IMR-90 (cell line): ENCODE results near the gene FNDC3B. TPM values are rescaled to one million over a fixed set of nuclear protein-coding genes. Genes with fewer than 3 reads are reported as not detected.

ENCODE experiments used
- ATAC-seq: fragments of 200-7000 bp; cut with Tn5 transposase; 2 replicates; pipeline ENCODE4 v1.9.1; 2020; ENCODE audit warnings: low read depth, mild to moderate bottlenecking, moderate library complexity
- BruUV-seq: library from RNA; stranded (reverse); fragments of 400-500 nt; replicated peaks from 2 replicates; lab custom pipeline; 2021; lab: Mats Ljungman, UMichigan
- CTCF ChIA-PET: fragments of 300-600 bp; formaldehyde crosslinking; extraction: SDS; loops from one replicate; lab custom pipeline; 2021; ENCODE audit warnings: antibody characterized with exemption; lab: Yijun Ruan, JAX
- POLR2A ChIA-PET: fragments of 300-600 bp; sonication (Branson Sonifier 250); formaldehyde crosslinking; loops from one replicate; lab custom pipeline; 2022; ENCODE audit warnings: antibody characterized with exemption; ENCODE audit not compliant: unreplicated experiment; lab: Charles Lee
- DNase-seq: peaks from one replicate; pipeline ENCODE4 v3.0.0; 2013
- H2AFZ ChIP-seq: replicated peaks from 2 replicates; pipeline ENCODE3; 2013; ENCODE audit warnings: low read length, mild to moderate bottlenecking; ENCODE audit not compliant: poor library complexity
- H2AK5ac ChIP-seq: 2 replicates; pipeline ENCODE4 v1.6.1; 2013; ENCODE audit warnings: low read depth, low read length, inconsistent platforms
- H2AK9ac ChIP-seq: replicated peaks from 2 replicates; pipeline ENCODE3; 2013; ENCODE audit warnings: mild to moderate bottlenecking, low read depth, low read length, moderate library complexity; ENCODE audit not compliant: poor library complexity
- H2BK120ac ChIP-seq: 2 replicates; pipeline ENCODE4 v1.6.1; 2013; ENCODE audit warnings: low read depth, low read length, inconsistent platforms
- H2BK15ac ChIP-seq: 3 replicates; pipeline ENCODE4 v1.6.1; 2013; ENCODE audit warnings: low read depth, low read length, inconsistent platforms
- H2BK20ac ChIP-seq: 2 replicates; pipeline ENCODE4 v1.6.1; 2013; ENCODE audit warnings: low read depth, mild to moderate bottlenecking, inconsistent platforms, low read length, moderate library complexity
- H2BK5ac ChIP-seq: 2 replicates; pipeline ENCODE4 v1.6.1; 2013; ENCODE audit warnings: mild to moderate bottlenecking, low read depth, low read length, inconsistent platforms; ENCODE audit not compliant: poor library complexity, severe bottlenecking
- H3K14ac ChIP-seq: replicated peaks from 2 replicates; pipeline ENCODE4 v1.6.1; 2013; ENCODE audit warnings: low read depth, low read length, inconsistent platforms
- H3K18ac ChIP-seq: 2 replicates; pipeline ENCODE4 v1.6.1; 2013; ENCODE audit warnings: low read depth, low read length, control low read depth
- H3K23ac ChIP-seq: 2 replicates; pipeline ENCODE4 v1.6.1; 2013; ENCODE audit warnings: low read depth, low read length, inconsistent platforms
- H3K27ac ChIP-seq: 2 replicates; pipeline ENCODE4 v1.5.1; 2013; ENCODE audit warnings: mild to moderate bottlenecking, control low read depth, low read length; ENCODE audit not compliant: insufficient read depth
- H3K27me3 ChIP-seq: 2 replicates; pipeline ENCODE4 v1.6.1; 2013; ENCODE audit warnings: low read length; ENCODE audit not compliant: control insufficient read depth, insufficient read depth
- H3K36me3 ChIP-seq: 2 replicates; pipeline ENCODE4 v1.6.1; 2013; ENCODE audit warnings: low read length, mixed read lengths; ENCODE audit not compliant: control insufficient read depth, insufficient read depth
- H3K4ac ChIP-seq: 2 replicates; pipeline ENCODE4 v1.6.1; 2013; ENCODE audit warnings: low read depth, low read length, inconsistent platforms
- H3K4me1 ChIP-seq: 2 replicates; pipeline ENCODE4 v1.6.1; 2013; ENCODE audit warnings: low read length, mixed read lengths; ENCODE audit not compliant: control insufficient read depth, insufficient read depth
- H3K4me2 ChIP-seq: 2 replicates; pipeline ENCODE4 v1.6.1; 2013; ENCODE audit warnings: low read depth, mild to moderate bottlenecking, control low read depth, low read length, moderate library complexity
- H3K4me3 ChIP-seq: 2 replicates; pipeline ENCODE4 v1.5.1; 2013; ENCODE audit warnings: low read depth, mild to moderate bottlenecking, control low read depth, low read length, moderate library complexity; ENCODE audit not compliant: insufficient read depth
- H3K56ac ChIP-seq: 2 replicates; pipeline ENCODE4 v1.6.1; 2013; ENCODE audit warnings: low read length, inconsistent platforms; ENCODE audit not compliant: insufficient read depth; ENCODE audit errors: extremely low read depth
- H3K79me1 ChIP-seq, 2 experiments: 2 replicates each; pipeline ENCODE4 v1.6.1; 2013; ENCODE audit warnings: low read length in 2 of 2, inconsistent platforms in 1 of 2, low read depth in 1 of 2
- H3K9ac ChIP-seq: 2 replicates; pipeline ENCODE4 v1.6.1; 2013; ENCODE audit warnings: low read depth, low read length, control low read depth
- H3K9me1 ChIP-seq: 2 replicates; pipeline ENCODE4 v1.6.1; 2013; ENCODE audit warnings: low read length, inconsistent platforms; ENCODE audit not compliant: insufficient read depth
- H3K9me3 ChIP-seq: 2 replicates; pipeline ENCODE4 v1.6.1; 2013; ENCODE audit warnings: low read length; ENCODE audit not compliant: control insufficient read depth, insufficient read depth
- H4K20me1 ChIP-seq: 2 replicates; pipeline ENCODE4 v1.6.1; 2013; ENCODE audit warnings: low read length, inconsistent platforms; ENCODE audit not compliant: insufficient read depth
- H4K5ac ChIP-seq: 2 replicates; pipeline ENCODE4 v1.6.1; 2013; ENCODE audit warnings: mild to moderate bottlenecking, low read depth, low read length, control low read depth
- H4K8ac ChIP-seq, 2 experiments: 2 replicates each; pipeline ENCODE4 v1.6.1; 2013; ENCODE audit warnings: low read depth in 2 of 2, low read length in 2 of 2, control low read depth in 1 of 2, inconsistent platforms in 1 of 2
- H4K91ac ChIP-seq: 2 replicates; pipeline ENCODE4 v1.6.1; 2013; ENCODE audit warnings: low read depth, low read length, inconsistent platforms; ENCODE audit not compliant: insufficient read depth
- BHLHE40 ChIP-seq: fragments of 150-350 bp; IDR thresholded peaks from 2 replicates; pipeline ENCODE4 v1.6.1; 2016; ENCODE audit warnings: mild to moderate bottlenecking, low read depth, low read length
- CEBPB ChIP-seq: IDR thresholded peaks from 2 replicates; pipeline ENCODE4 v1.6.1; 2012; ENCODE audit warnings: low read depth, low read length, improper control_type of control experiment
- CHD1 ChIP-seq: IDR thresholded peaks from 2 replicates; pipeline ENCODE4 v1.6.1; 2012; ENCODE audit warnings: low read depth, low read length, improper control_type of control experiment
- CTCF ChIP-seq: conservative IDR thresholded peaks from 2 replicates; pipeline ENCODE4 v1.5.1; 2012; ENCODE audit warnings: mild to moderate bottlenecking, low read depth, low read length, improper control_type of control experiment
- ELK1 ChIP-seq: fragments of 150-350 bp; IDR thresholded peaks from 2 replicates; pipeline ENCODE4 v1.6.1; 2016; ENCODE audit warnings: low read depth, mild to moderate bottlenecking, low read length, moderate library complexity, borderline replicate concordance
- FOS ChIP-seq: fragments of 150-350 bp; IDR thresholded peaks from 2 replicates; pipeline ENCODE4 v1.6.1; 2016; ENCODE audit warnings: low read depth, low read length
- MAFK ChIP-seq: IDR thresholded peaks from 2 replicates; pipeline ENCODE4 v1.6.1; 2012; ENCODE audit warnings: low read depth, low read length, improper control_type of control experiment
- MAZ ChIP-seq: IDR thresholded peaks from 2 replicates; pipeline ENCODE4 v1.6.1; 2012; ENCODE audit warnings: low read depth, mild to moderate bottlenecking, low read length, improper control_type of control experiment, moderate library complexity, borderline replicate concordance
- RAD21 ChIP-seq: IDR thresholded peaks from 2 replicates; pipeline ENCODE4 v1.6.1; 2012; ENCODE audit warnings: low read length, improper control_type of control experiment
- RCOR1 ChIP-seq: IDR thresholded peaks from 2 replicates; pipeline ENCODE4 v1.6.1; 2012; ENCODE audit warnings: mild to moderate bottlenecking, low read length, improper control_type of control experiment; ENCODE audit not compliant: insufficient replicate concordance
- RFX5 ChIP-seq: IDR thresholded peaks from 2 replicates; pipeline ENCODE4 v1.8.0; 2012; ENCODE audit warnings: low read depth, mild to moderate bottlenecking, low read length, moderate library complexity
- SMC3 ChIP-seq: fragments of 150-350 bp; IDR thresholded peaks from 2 replicates; pipeline ENCODE4 v1.6.1; 2016; ENCODE audit warnings: low read depth, mild to moderate bottlenecking, antibody characterized with exemption, low read length, moderate library complexity
- WGBS, 2 experiments: methylation state at CpG; one replicate each; pipeline versions ENCODE4 v1.1.5 to v1.1.7; 2013; ENCODE audit warnings: missing lambda C conversion rate in 2 of 2; ENCODE audit not compliant: insufficient read length in 1 of 2; ENCODE audit errors: extremely low coverage in 2 of 2; 5-methylcytosine and 5-hydroxymethylcytosine counted together
- dilution Hi-C: fragments of 300-500 bp; cut with HindIII; formaldehyde crosslinking; loops from one replicate; pipeline ENCODE4 v1.14.3; 2018; ENCODE audit warnings: low sequenced_read_pairs; ENCODE audit not compliant: unreplicated experiment
- in situ Hi-C: fragments of 300-500 bp; cut with MboI; formaldehyde crosslinking; loops from 3 replicates; pipeline ENCODE4 v1.14.3; 2019; ENCODE audit warnings: low sequenced_read_pairs, inconsistent platforms, mixed read lengths
- intact Hi-C: fragments of 100-400 bp; cut with micrococcal nuclease; formaldehyde crosslinking; loops from 2 replicates; pipeline ENCODE4 v1.10.0; 2022
- polyA plus RNA-seq, 3 experiments: library from polyadenylated mRNA; depleted of rRNA; stranded (reverse); fragments of >200 nt; gene quantifications; 2 replicates each; pipeline ENCODE4 v1.2.3, GENCODE V29; 2012; ENCODE audit warnings: low replicate concordance in 1 of 3
- total RNA-seq: library from RNA; depleted of rRNA; stranded (reverse); fragments of >200 nt; gene quantifications from 2 replicates; pipeline ENCODE4 v1.2.3, GENCODE V29; 2012

FNDC3B gene
- total and polyA plus RNA-seq, 2 of the 4 experiments (the other 2 are of a cell fraction), result 23.9 to 150 TPM

GRCh38 chr3:172159962-172160538, 120.7 kb downstream of the FNDC3B start:
- ATAC-seq, result peak; percentile 22
- BruUV-seq, result no TSS peak

More at GRCh38 chr3:172159962-172160538, 120.7 kb downstream of the FNDC3B start:
- Histone ChIP-seq H3K9me1 (peaks cover 12% of the 10 kb centered on the region), H3K56ac (no peak overlapping the region), H3K79me1 (peaks cover 36 to 71% of the 10 kb centered on the region in 2 experiments), H2AK9ac (no peak overlapping the region), H2BK15ac (no peak overlapping the region), H4K5ac (no peak overlapping the region), H3K9me3 (no peaks in the 10 kb centered on the region), H4K8ac (no peak overlapping the region; a peak in 1 of 4 replicates), H3K27me3 (no peaks in the 10 kb centered on the region), H3K18ac (no peak overlapping the region), H2AK5ac (peak overlapping the region; percentile 10; the same call in 1 of the 2 replicates), H3K27ac (no peak overlapping the region), H3K4me3 (no peak overlapping the region), H2AFZ (no peak overlapping the region), H2BK20ac (no peak overlapping the region), H3K14ac (no peak overlapping the region), H4K91ac (no peak overlapping the region), H2BK120ac (no peak overlapping the region), H3K4me1 (peaks cover 10% of the 10 kb centered on the region), H3K23ac (no peak overlapping the region), H3K9ac (no peak overlapping the region), H3K36me3 (peaks cover 1% of the 10 kb centered on the region; the same call in 1 of the 2 replicates), H2BK5ac (no peak overlapping the region), H4K20me1 (peaks cover 78% of the 10 kb centered on the region), H3K4me2 (no peak overlapping the region), H3K4ac (no peak overlapping the region)
- in situ Hi-C loops (no loop called here), intact Hi-C loops (no loop called here), dilution Hi-C loops (no loop called here)
- ChIA-PET POLR2A (no interaction called here), CTCF (interaction anchor here (1.3 kb wide), 1 partner anchor 9 kb away, joined by 4 read pairs; no protein-coding TSS in a partner anchor)
- no peak for DNase-seq
- no peak for TF ChIP-seq RFX5
- TF ChIP-seq BHLHE40, result no peak
- TF ChIP-seq CTCF, result no peak
- no peak for TF ChIP-seq CEBPB
- no peak for TF ChIP-seq RAD21
- TF ChIP-seq SMC3, result no peak
- no peak for TF ChIP-seq FOS
- TF ChIP-seq RCOR1, result no peak
- TF ChIP-seq CHD1, result no peak
- TF ChIP-seq ELK1, result no peak
- TF ChIP-seq MAFK, result no peak
- TF ChIP-seq MAZ, result no peak
- WGBS, 2 experiments, result no CpG with 5 or more reads among the region's 4 CpGs
